K562 (cell line): ENCODE results near the gene LLGL2.

Experiments
- EZH2 ChIP-seq: IDR thresholded peaks from 2 replicates; pipeline ENCODE4 v1.6.1; 2012; ENCODE audit warnings: low read depth, mild to moderate bottlenecking, inconsistent platforms, low read length, borderline replicate concordance
- FOSL1 ChIP-seq: fragments of 200-800 bp; sonication (Bioruptor generic); conservative IDR thresholded peaks from 2 replicates; pipeline ENCODE4 v1.6.1; 2016; ENCODE audit warnings: missing genetic modification characterization, missing compliant biosample characterization
- GMEB1 ChIP-seq: fragments of 250-450 bp; sonication (Bioruptor Pico); IDR thresholded peaks from 2 replicates; pipeline ENCODE4 v1.4.0; 2020; ENCODE audit warnings: mild to moderate bottlenecking
- JUND ChIP-seq, 2 experiments: IDR thresholded peaks; 2 replicates in 1 of 2; 3 replicates in 1 of 2; pipeline ENCODE4 v1.6.1; 2011; ENCODE audit warnings: borderline replicate concordance in 2 of 2, low read depth in 2 of 2, low read length in 2 of 2, improper control_type of control experiment in 1 of 2, missing biosample characterization in 1 of 2, missing genetic modification characterization in 1 of 2, missing genetic modification reagents in 1 of 2
- TF ChIP-seq, protein P1 (sequence below): sonication (generic); formaldehyde crosslinking; IDR thresholded peaks from 2 replicates; pipeline ENCODE4 v1.8.1; 2023; ENCODE audit warnings: mild to moderate bottlenecking, missing genetic modification reagents

DNA sequence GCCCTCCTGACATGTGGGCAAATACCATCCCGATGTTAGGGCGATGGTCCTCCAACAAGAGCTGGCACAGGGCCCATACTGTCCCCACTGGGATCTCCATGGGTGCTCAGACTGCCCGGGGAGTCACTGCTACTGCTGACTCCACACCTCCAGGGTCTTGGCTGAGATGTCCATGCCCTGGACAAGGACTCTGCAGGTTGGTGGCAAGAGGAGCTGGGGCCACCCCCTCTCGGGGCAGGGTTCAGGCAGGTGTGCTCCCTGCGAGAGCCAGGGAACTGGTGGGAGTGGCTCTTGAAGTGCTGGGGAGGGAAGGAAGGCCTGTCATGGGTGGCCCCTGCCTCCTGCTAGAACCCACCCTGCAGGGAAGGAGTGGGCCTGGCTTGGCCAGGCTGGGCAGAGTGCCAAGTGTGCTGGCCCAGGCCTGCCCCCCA, 16.6 kb upstream of the LLGL2 start:
- TF ChIP-seq, protein P1, sequence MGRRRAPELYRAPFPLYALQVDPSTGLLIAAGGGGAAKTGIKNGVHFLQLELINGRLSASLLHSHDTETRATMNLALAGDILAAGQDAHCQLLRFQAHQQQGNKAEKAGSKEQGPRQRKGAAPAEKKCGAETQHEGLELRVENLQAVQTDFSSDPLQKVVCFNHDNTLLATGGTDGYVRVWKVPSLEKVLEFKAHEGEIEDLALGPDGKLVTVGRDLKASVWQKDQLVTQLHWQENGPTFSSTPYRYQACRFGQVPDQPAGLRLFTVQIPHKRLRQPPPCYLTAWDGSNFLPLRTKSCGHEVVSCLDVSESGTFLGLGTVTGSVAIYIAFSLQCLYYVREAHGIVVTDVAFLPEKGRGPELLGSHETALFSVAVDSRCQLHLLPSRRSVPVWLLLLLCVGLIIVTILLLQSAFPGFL (CRISPR knock-in tag), result no peak
- TF ChIP-seq GMEB1 (CRISPR knock-in tag), result no peak
- TF ChIP-seq JUND (IDR thresholded peaks at IDR 0.05; ENCODE audit: borderline replicate concordance, low read depth, low read length), result no peak
- no peak for TF ChIP-seq JUND (tag; IDR thresholded peaks at IDR 0.05; ENCODE audit: borderline replicate concordance, low read depth, low read length)
- no peak for TF ChIP-seq EZH2
- no peak for TF ChIP-seq FOSL1 (tag)
